ENCODE measurements around the gene GUCY2C. TPM values are rescaled to one million over a fixed set of nuclear protein-coding genes. Genes with fewer than 3 reads are reported as not detected.
A peak's percentile ranks its signal among the peaks of the same experiment; 100 is the strongest.

The GUCY2C gene
- total and polyA plus RNA-seq, 10 of the 15 experiments (the other 5 are each of a cell fraction or from before 2014, with no cell fraction given): 0.08 to 0.60 (median 0.17) TPM

DNA sequence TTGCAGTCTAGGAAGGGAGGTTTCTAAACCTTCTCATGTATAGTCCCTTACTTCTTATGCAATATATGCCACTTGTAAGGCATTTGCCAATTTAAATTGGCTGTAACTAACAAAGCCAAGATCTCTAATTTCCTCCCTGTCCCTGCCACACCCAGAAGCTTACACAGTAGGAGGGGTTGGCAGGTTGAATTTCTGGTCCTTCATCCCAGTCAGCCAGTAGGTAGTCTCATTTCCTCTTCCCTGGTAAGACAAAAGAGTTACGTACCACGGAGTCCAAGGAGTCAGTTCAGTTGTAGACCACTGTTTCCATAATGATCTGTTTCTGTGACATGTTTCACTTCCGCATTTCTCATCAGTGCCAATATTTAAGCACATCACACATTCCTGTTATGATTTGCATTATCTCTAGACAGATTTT lies 81.7 kb downstream of the GUCY2C start (continued):
- TF ChIP-seq SP1 (IDR thresholded peaks at IDR 0.05; ENCODE audit: low read depth, low read length): no peak
- TF ChIP-seq, protein P1, sequence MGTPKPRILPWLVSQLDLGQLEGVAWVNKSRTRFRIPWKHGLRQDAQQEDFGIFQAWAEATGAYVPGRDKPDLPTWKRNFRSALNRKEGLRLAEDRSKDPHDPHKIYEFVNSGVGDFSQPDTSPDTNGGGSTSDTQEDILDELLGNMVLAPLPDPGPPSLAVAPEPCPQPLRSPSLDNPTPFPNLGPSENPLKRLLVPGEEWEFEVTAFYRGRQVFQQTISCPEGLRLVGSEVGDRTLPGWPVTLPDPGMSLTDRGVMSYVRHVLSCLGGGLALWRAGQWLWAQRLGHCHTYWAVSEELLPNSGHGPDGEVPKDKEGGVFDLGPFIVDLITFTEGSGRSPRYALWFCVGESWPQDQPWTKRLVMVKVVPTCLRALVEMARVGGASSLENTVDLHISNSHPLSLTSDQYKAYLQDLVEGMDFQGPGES (IDR thresholded peaks at IDR 0.05): no peak
- TF ChIP-seq CREB1 (IDR thresholded peaks at IDR 0.05; ENCODE audit: low read depth): peak; percentile 54; the same call in 1 of the 2 replicates
- peak; percentile 98 for TF ChIP-seq IKZF1 (conservative IDR thresholded peaks at IDR 0.05)
- TF ChIP-seq, protein P2, sequence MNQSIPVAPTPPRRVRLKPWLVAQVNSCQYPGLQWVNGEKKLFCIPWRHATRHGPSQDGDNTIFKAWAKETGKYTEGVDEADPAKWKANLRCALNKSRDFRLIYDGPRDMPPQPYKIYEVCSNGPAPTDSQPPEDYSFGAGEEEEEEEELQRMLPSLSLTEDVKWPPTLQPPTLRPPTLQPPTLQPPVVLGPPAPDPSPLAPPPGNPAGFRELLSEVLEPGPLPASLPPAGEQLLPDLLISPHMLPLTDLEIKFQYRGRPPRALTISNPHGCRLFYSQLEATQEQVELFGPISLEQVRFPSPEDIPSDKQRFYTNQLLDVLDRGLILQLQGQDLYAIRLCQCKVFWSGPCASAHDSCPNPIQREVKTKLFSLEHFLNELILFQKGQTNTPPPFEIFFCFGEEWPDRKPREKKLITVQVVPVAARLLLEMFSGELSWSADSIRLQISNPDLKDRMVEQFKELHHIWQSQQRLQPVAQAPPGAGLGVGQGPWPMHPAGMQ (IDR thresholded peaks at IDR 0.05; ENCODE audit: borderline replicate concordance): no peak
- no peak for TF ChIP-seq CEBPB (IDR thresholded peaks at IDR 0.05; ENCODE audit: borderline replicate concordance in 1 of 2, low read depth in 2 of 2, low read length in 2 of 2)
- TF ChIP-seq, protein P3, sequence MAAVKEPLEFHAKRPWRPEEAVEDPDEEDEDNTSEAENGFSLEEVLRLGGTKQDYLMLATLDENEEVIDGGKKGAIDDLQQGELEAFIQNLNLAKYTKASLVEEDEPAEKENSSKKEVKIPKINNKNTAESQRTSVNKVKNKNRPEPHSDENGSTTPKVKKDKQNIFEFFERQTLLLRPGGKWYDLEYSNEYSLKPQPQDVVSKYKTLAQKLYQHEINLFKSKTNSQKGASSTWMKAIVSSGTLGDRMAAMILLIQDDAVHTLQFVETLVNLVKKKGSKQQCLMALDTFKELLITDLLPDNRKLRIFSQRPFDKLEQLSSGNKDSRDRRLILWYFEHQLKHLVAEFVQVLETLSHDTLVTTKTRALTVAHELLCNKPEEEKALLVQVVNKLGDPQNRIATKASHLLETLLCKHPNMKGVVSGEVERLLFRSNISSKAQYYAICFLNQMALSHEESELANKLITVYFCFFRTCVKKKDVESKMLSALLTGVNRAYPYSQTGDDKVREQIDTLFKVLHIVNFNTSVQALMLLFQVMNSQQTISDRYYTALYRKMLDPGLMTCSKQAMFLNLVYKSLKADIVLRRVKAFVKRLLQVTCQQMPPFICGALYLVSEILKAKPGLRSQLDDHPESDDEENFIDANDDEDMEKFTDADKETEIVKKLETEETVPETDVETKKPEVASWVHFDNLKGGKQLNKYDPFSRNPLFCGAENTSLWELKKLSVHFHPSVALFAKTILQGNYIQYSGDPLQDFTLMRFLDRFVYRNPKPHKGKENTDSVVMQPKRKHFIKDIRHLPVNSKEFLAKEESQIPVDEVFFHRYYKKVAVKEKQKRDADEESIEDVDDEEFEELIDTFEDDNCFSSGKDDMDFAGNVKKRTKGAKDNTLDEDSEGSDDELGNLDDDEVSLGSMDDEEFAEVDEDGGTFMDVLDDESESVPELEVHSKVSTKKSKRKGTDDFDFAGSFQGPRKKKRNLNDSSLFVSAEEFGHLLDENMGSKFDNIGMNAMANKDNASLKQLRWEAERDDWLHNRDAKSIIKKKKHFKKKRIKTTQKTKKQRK (IDR thresholded peaks at IDR 0.05; ENCODE audit: low read depth, low read length): no peak
- peak; percentile 78; the same call in 1 of the 2 replicates for TF ChIP-seq BACH1 (IDR thresholded peaks at IDR 0.05; ENCODE audit: borderline replicate concordance)
- TF ChIP-seq, protein P4, sequence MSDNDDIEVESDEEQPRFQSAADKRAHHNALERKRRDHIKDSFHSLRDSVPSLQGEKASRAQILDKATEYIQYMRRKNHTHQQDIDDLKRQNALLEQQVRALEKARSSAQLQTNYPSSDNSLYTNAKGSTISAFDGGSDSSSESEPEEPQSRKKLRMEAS (IDR thresholded peaks at IDR 0.05; ENCODE audit: low read depth, low read length): no peak

Data from GM12878 (cell line).